ENCODE measurements around the gene LZTS2.

The LZTS2 gene

DNA sequence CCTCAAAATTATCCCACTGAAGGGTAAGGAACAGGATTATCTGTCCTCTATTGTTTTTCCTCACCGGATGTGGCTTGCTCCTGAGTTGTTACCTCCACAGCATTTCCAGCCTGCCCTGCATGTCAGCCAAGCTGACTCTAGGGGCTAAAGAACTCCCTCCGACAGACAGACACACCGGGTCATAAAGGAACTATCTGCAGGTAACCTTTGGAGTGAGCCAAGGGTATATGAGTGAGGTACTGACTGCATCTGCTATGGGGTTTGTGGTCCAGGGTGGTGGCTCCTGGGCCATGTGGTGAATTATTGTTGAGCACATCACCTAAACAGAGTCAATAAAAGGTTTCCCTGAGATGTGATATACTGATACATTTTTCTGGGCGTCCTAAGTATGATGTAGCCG, 55.3 kb downstream of the LZTS2 start:
- no peak for DNase-seq (ENCODE audit: low read depth in 3 of 3)

DNA sequence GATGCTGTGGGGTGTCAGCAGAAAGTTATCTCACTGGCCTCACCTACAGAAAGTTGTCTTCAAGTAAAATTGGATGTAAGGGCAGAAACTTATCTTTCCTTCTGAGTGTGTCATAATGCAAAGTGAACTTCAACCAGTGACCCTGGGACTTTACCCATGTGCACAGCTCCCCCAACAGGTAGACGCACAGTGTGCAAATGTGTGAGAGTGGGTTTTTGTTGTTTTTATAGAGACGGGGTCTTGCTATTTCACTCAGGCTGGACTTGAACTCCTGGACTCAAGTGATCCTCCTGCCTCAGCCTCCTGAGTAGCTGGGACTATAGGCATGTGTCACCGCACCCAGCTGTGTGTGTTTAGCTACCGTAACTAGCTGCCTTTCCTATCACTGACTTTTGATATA, 55.8 kb downstream of the LZTS2 start:
- DNase-seq (ENCODE audit: low read depth in 3 of 3): no peak

DNA sequence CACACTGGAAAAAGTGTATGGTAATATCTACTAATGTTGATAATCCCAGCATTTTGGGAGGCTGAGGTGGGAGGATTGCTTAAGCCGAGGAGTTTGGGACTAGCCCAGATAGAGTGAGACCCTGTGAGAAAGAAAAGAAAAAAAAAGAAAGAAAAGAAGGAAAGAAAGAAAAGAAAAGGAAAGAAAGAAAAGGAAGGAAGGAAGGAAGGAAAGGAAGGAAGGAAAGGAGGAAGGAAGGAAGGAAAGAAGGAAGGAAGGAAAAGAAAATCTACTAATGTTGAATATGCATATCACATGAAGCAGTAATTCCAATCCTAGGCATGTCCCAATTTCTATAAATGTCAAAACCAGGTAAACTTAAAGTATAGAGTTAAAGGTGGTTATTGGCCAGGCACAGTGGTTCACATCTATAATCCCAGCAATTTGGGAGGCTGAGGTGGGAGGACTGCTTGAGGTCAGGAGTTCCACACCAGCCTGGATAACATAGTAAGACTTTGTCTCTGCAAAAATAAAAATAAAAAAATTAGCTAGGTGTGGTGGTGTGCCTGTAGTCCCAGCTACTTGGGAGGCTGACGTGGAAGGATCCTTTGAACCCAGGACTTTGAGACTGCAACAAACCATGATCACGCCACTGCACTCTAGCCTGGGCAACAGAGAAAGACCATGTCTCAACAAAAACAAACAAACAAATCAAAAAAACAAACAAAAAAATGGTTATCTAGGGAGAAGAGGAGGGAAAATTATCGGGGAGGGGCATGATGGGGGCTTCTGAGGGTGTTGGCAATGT, 57.0 kb downstream of the LZTS2 start:
- DNase-seq (ENCODE audit: low read depth in 3 of 3): no peak
